Peyer's patch (tissue), 4 donors: Measurements from ENCODE around the gene KLHL28.

Source experiments
- POLR2A ChIP-seq, 2 donors: fragments of 450-650 bp; IDR thresholded peaks; one replicate each; pipeline ENCODE4 v1.5.1; 2017; ENCODE audit warnings: antibody characterized with exemption in 2 of 2, mild to moderate bottlenecking in 2 of 2, moderate library complexity in 2 of 2
- TF ChIP-seq, protein P1 (sequence below), 6 experiments: fragments of 450-650 bp in 4 of 6; fragments of 200-600 bp in 2 of 6; sonication (generic) in 1 of 6; IDR thresholded peaks; one replicate each; pipeline ENCODE4 v1.5.1; 2017 to 2019; ENCODE audit warnings: antibody characterized with exemption in 6 of 6, mild to moderate bottlenecking in 3 of 6, moderate library complexity in 1 of 6

DNA sequence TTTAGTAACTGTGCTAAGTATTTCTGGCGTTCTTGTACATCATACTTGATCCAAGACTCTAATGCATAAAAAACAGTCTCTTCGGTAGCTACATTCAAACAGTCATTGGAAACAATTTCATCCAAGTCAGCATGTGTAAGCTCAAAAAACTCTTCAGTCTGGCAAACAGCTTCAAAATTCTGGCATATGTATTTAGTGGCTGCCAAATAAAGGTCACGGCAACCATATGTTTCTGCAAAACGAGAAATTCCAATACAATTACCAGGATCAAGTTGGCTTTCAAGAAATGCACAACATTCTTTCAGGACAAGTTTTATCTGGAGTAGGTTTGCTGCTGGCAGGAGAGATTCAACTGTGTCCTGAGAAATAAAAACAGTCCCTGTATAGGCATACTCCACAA, 16.5 kb downstream of the KLHL28 start:
- TF ChIP-seq, protein P1, sequence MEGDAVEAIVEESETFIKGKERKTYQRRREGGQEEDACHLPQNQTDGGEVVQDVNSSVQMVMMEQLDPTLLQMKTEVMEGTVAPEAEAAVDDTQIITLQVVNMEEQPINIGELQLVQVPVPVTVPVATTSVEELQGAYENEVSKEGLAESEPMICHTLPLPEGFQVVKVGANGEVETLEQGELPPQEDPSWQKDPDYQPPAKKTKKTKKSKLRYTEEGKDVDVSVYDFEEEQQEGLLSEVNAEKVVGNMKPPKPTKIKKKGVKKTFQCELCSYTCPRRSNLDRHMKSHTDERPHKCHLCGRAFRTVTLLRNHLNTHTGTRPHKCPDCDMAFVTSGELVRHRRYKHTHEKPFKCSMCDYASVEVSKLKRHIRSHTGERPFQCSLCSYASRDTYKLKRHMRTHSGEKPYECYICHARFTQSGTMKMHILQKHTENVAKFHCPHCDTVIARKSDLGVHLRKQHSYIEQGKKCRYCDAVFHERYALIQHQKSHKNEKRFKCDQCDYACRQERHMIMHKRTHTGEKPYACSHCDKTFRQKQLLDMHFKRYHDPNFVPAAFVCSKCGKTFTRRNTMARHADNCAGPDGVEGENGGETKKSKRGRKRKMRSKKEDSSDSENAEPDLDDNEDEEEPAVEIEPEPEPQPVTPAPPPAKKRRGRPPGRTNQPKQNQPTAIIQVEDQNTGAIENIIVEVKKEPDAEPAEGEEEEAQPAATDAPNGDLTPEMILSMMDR (IDR thresholded peaks at IDR 0.05), result no peak
- TF ChIP-seq POLR2A (IDR thresholded peaks at IDR 0.05), result no peak
